SU-DHL-6 (cell line): ENCODE data around the gene TRIM3.

Experiments used
- CTCF ChIP-seq: fragments of 200-600 bp; sonication (generic); IDR thresholded peaks from one replicate; pipeline ENCODE4 v1.5.1; 2017; ENCODE audit warnings: antibody characterized with exemption, mild to moderate bottlenecking, low read length, moderate library complexity; ENCODE audit not compliant: insufficient read depth, poor library complexity, severe bottlenecking
- EZH2phosphoT487 ChIP-seq: fragments of 200-600 bp; sonication (generic), shearing (Covaris generic); conservative IDR thresholded peaks from 2 replicates; pipeline ENCODE4 v1.6.1; 2018; ENCODE audit warnings: mild to moderate bottlenecking, antibody characterized with exemption, low read length, moderate library complexity, mixed read lengths

GRCh38 chr11:6405052-6405667 is 68.6 kb downstream of the TRIM3 start:
- TF ChIP-seq CTCF (no peak), EZH2phosphoT487 (no peak)
